Hepatocyte (in vitro differentiated cells): ENCODE results near the gene HOXB7. TPM values are rescaled to one million over a fixed set of nuclear protein-coding genes. Genes with fewer than 3 reads are reported as not detected.

ENCODE experiments used
- DNase-seq: peaks from one replicate; pipeline ENCODE4 v3.0.0-alpha.2; 2016; ENCODE audit warnings: low spot score
- H2AFZ ChIP-seq: fragments of 200-600 bp; sonication (generic); 2 replicates; pipeline ENCODE4 v1.6.0; 2016; ENCODE audit warnings: antibody characterized with exemption, mild to moderate bottlenecking
- H3K27ac ChIP-seq: fragments of 200-600 bp; sonication (generic); 2 replicates; pipeline ENCODE4 v1.5.1; 2016; ENCODE audit warnings: mild to moderate bottlenecking
- H3K27me3 ChIP-seq: fragments of 200-600 bp; sonication (generic); 2 replicates; pipeline ENCODE4 v1.6.1; 2016
- H3K36me3 ChIP-seq: fragments of 200-600 bp; sonication (generic); replicated peaks from 2 replicates; pipeline ENCODE4 v1.5.1; 2016; ENCODE audit warnings: low read depth; ENCODE audit not compliant: insufficient read depth
- H3K4me1 ChIP-seq: fragments of 200-600 bp; sonication (generic); 2 replicates; pipeline ENCODE4 v1.5.1; 2016; ENCODE audit warnings: mild to moderate bottlenecking, moderate library complexity; ENCODE audit not compliant: insufficient read depth
- H3K4me2 ChIP-seq: fragments of 200-600 bp; sonication (generic); 2 replicates; pipeline ENCODE4 v1.6.0; 2016
- H3K4me3 ChIP-seq: fragments of 200-600 bp; sonication (generic); 2 replicates; pipeline ENCODE4 v1.5.1; 2016; ENCODE audit warnings: mild to moderate bottlenecking
- H3K79me2 ChIP-seq: fragments of 200-600 bp; sonication (generic); 2 replicates; pipeline ENCODE4 v1.6.0; 2017; ENCODE audit warnings: mild to moderate bottlenecking
- H3K9me2 ChIP-seq: fragments of 200-600 bp; sonication (generic); replicated peaks from 2 replicates; pipeline ENCODE4 v1.6.0; 2017; ENCODE audit warnings: mild to moderate bottlenecking; ENCODE audit not compliant: insufficient read depth
- H3K9me3 ChIP-seq: fragments of 200-600 bp; sonication (generic); 2 replicates; pipeline ENCODE4 v1.5.1; 2016; ENCODE audit warnings: low read depth, mild to moderate bottlenecking
- H4K20me1 ChIP-seq: fragments of 200-600 bp; sonication (generic); 2 replicates; pipeline ENCODE4 v1.6.0; 2016; ENCODE audit warnings: mild to moderate bottlenecking; ENCODE audit not compliant: insufficient read depth, poor library complexity, severe bottlenecking
- EZH2 ChIP-seq: fragments of 200-600 bp; sonication (generic); IDR thresholded peaks from 2 replicates; pipeline ENCODE4 v1.6.1; 2016; ENCODE audit warnings: antibody characterized with exemption, mild to moderate bottlenecking, borderline replicate concordance
- EZH2phosphoT487 ChIP-seq: fragments of 200-600 bp; sonication (generic); IDR thresholded peaks from one replicate; pipeline ENCODE4 v1.6.1; 2018; ENCODE audit warnings: antibody characterized with exemption, mild to moderate bottlenecking, low read depth, moderate library complexity; ENCODE audit not compliant: unreplicated experiment, severe bottlenecking
- WGBS: methylation state at CpG from one replicate; pipeline ENCODE4 v1.1.6; 2016; ENCODE audit warnings: low lambda C conversion rate; ENCODE audit errors: missing lambda C conversion rate; 5-methylcytosine and 5-hydroxymethylcytosine counted together
- polyA plus RNA-seq: library from polyadenylated mRNA; unstranded; fragments of >200 nt; fragmentation: Nextera tagmentation; extraction: Ambion mirVana; gene quantifications from 2 replicates; pipeline ENCODE4 v1.2.1, GENCODE V29; 2016
- total RNA-seq: library from RNA; depleted of rRNA; stranded (reverse); fragments of >200 nt; gene quantifications from 2 replicates; pipeline ENCODE4 v1.2.3, GENCODE V29; 2014
- TF ChIP-seq, protein P1 (sequence below): fragments of 200-600 bp; sonication (generic); IDR thresholded peaks from 2 replicates; pipeline ENCODE4 v1.5.1; 2016; ENCODE audit warnings: antibody characterized with exemption, mild to moderate bottlenecking; ENCODE audit not compliant: poor library complexity

HOXB7 gene
- total and polyA plus RNA-seq, 2 experiments from 2014 or later, result 4.1 to 13.7 TPM

DNA sequence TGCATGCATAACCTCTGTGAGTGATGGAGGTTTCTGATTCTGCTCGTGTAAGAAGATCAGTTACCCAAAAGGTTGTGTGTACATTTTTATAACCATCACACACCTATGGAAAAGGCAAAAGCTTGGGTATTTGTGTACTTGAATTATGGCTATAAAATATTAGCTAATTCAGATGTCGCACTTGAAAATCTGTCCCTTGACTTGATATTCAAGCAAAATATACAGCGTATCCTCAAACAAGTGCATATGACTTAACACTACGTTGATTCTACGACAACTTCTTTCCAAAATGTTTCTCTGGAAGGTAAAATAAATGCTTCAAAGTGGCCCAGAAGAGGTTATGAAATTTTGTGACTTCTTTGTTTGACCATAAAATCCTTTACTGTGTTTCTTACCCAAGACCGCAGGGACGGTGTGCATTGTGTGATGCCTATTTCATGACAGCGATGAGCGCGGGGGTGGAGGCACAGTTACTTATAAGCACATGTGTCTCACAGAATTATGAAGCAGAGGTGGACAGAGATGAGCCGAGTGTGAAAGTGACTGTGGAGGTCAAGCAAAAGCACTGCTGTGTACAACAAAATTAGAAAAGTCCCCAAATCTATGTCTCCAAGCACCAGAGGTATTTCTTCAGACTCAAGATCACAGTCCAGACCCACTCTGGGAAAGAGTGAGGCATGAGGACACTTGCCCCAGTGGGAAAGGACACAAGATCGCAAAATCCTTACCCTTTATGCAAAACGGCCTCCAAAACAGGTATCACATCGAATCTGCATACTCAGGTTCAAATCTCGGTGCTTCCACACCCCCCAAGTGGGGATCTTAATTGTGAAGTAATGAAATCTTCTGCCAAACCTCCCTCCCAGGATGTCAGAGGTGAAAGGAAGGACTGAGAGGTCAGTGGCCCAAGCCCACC is 19.4 kb upstream of the HOXB7 start:
- H3K79me2 ChIP-seq, result no peaks in the 10 kb centered on the region
- no peak overlapping the region for H3K4me2 ChIP-seq
- no peak overlapping the region for H3K4me3 ChIP-seq
- no peaks in the 10 kb centered on the region for H3K9me2 ChIP-seq
- H4K20me1 ChIP-seq, result no peaks in the 10 kb centered on the region
- H3K4me1 ChIP-seq, result peaks cover 15% of the 10 kb centered on the region
- no peak for DNase-seq
- H3K9me3 ChIP-seq, result no peaks in the 10 kb centered on the region
- H3K27me3 ChIP-seq, result peaks cover 98% of the 10 kb centered on the region
- TF ChIP-seq, protein P1, sequence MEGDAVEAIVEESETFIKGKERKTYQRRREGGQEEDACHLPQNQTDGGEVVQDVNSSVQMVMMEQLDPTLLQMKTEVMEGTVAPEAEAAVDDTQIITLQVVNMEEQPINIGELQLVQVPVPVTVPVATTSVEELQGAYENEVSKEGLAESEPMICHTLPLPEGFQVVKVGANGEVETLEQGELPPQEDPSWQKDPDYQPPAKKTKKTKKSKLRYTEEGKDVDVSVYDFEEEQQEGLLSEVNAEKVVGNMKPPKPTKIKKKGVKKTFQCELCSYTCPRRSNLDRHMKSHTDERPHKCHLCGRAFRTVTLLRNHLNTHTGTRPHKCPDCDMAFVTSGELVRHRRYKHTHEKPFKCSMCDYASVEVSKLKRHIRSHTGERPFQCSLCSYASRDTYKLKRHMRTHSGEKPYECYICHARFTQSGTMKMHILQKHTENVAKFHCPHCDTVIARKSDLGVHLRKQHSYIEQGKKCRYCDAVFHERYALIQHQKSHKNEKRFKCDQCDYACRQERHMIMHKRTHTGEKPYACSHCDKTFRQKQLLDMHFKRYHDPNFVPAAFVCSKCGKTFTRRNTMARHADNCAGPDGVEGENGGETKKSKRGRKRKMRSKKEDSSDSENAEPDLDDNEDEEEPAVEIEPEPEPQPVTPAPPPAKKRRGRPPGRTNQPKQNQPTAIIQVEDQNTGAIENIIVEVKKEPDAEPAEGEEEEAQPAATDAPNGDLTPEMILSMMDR, result no peak
- TF ChIP-seq EZH2phosphoT487 (no peak), EZH2 (peak; percentile 6)
- no peaks in the 10 kb centered on the region for H3K36me3 ChIP-seq
- H2AFZ ChIP-seq, result no peak overlapping the region
- no peak overlapping the region for H3K27ac ChIP-seq
- 47% methylated on average over 15 of the region's 15 CpGs for WGBS

DNA sequence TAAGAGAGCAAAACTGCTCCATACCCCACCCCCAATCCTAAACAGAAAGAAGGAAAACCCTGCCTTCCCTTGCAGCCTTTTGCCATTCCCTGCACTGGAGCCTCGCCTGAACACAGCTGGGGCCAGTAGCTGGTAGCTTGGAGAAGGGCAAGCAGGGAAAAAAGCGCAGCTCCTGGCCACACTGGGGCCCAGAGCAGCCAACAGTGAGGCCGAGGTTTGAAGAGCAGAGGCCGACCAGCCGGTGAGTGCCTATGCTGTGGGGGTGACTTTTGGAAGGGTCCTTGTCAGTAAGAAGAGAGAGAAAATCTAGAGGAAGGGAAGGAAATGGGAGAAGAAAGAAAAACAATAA is 18.6 kb upstream of the HOXB7 start:
- H3K27me3 ChIP-seq, result peaks cover 98% of the 10 kb centered on the region

DNA sequence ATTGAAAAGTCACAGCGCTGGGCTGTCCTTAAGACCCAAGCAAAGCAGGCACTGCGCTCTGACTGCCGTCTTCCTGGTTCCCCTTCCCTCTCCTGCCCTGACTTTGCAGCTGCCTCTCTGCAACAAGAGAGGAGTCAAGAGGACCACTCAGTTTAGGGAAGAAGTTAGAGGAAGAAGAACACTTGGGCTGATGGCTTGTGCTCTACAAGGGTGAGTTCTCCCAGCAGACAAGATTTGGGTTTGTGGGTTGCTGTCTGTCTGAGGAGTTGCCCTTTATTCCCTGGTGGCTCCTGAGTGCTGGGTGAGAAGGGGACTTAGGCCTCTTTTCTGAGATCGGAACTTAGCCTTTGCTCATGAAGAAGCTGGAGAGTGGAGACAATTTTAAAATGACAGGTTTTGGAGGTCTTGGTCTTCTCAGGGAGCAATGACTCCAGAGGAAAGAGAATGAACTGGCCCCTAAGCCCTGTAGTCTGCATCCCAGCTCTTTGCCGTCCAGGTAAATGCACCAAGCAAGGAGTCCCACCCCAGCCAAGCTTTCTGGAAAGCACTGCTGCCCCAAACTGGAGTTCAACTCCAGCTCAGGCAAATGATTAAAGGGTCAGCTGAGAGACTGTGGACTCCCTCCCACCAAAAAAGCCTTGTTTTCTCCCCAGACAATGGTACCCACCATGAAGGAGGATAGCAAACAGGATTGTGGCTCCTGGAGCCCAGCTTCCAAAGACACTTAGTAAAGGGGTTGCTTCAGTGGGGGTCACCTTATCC is 18.0 kb upstream of the HOXB7 start:
- H3K4me1 ChIP-seq, result peaks cover 20% of the 10 kb centered on the region
- peaks cover 98% of the 10 kb centered on the region for H3K27me3 ChIP-seq
- H3K79me2 ChIP-seq, result no peaks in the 10 kb centered on the region
- no peaks in the 10 kb centered on the region for H4K20me1 ChIP-seq
- H3K36me3 ChIP-seq, result no peaks in the 10 kb centered on the region
- no peaks in the 10 kb centered on the region for H3K9me3 ChIP-seq
- H2AFZ ChIP-seq, result no peak overlapping the region
- no peak for DNase-seq
- no peaks in the 10 kb centered on the region for H3K9me2 ChIP-seq
- H3K4me2 ChIP-seq, result no peak overlapping the region
- no peak overlapping the region for H3K27ac ChIP-seq
- WGBS, result 28% methylated on average over 5 of the region's 5 CpGs
- TF ChIP-seq, protein P1, result no peak
- TF ChIP-seq EZH2, result peak; percentile 1
- no peak overlapping the region for H3K4me3 ChIP-seq

More for the DNA sequence above, 18.6 kb upstream of the HOXB7 start:
- Histone ChIP-seq H3K4me2 (no peak overlapping the region), H3K9me2 (no peaks in the 10 kb centered on the region), H3K4me3 (no peak overlapping the region), H3K27ac (no peak overlapping the region), H4K20me1 (no peaks in the 10 kb centered on the region), H2AFZ (no peak overlapping the region), H3K4me1 (peaks cover 20% of the 10 kb centered on the region), H3K79me2 (no peaks in the 10 kb centered on the region), H3K9me3 (no peaks in the 10 kb centered on the region), H3K36me3 (no peaks in the 10 kb centered on the region)
- DNase-seq, result no peak
- TF ChIP-seq, protein P1, result no peak
- TF ChIP-seq EZH2, result peak; percentile 9
- 32% methylated on average over 5 of the region's 5 CpGs for WGBS
